GM03348 (cell line): ENCODE measurements around the gene CELF3.
A peak's percentile ranks its signal among the peaks of the same experiment; 100 is the strongest.
"Not testable (repeated sequence)": the region's sequence is repeated elsewhere in the genome, so short reads cannot be mapped to it uniquely, and the experiment has no call there.

Experiments used
- DNase-seq: peaks from one replicate; pipeline ENCODE4 v3.0.0; 2012; ENCODE audit warnings: low spot score

The CELF3 gene

DNA sequence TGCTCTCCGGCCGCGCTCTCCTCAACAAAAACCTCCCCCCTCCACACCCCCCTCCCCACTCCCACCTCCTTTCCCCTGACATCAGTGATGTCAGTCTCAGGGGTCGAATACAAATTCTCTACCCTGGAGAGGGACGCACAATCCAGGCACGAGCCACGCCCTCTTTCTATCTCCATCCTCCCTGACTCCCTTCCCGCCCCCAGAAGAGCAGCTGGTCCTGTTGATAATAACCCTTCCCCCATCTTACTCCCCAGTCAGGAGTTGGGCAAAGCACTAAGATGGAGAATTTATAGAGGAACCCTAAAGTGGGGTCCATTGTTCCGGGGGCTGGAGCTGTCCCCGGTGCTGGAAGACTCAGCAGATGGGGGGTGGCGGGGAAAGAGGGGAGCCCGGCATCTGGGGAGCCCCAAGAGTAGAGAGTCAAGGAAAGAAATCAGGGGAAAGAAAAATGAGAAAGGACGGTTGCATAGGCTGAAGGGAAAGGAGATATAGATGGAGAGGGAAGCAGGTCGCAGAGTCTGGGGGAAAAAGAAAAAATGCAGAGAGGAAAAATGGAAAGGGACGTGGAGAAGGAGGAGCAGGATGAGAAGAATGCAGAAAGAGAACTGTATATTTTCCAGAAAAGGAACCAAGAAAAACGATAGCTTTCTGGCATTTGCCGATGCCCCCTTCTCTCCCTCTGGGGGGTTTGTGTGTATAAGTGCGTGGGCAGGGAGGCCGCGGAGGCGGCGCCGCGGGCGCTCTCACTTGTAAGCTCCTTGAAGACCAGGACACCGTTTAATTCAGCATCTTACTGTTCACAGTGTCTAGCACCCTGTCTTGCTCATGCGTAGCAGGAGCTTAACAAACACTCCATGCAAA is at the start of gene CELF3:
Gene CELF3, minus strand, starts transcription at position 33 of the 861 bp plus-strand sequence. CDS start 783 bp downstream, outside the sequence.
- DNase-seq = no peak

DNA sequence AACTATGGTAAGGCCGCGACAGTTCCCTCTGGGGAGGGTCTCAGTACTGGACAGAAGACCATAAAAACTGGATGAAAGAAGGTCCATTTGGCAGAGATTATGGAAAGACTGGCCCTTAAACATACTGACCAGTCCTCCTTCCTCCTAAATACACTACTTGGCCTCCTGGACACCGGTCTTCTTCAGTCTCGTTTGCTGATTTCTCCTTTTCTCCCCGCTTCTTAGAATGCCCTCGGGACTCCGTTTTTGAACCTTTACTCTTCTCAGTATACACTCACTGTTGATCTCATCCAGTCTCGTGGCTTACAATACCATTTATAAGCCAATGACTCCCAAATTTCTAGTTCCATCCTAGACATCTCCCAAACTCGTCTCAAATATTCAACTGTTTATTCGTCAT is 47.4 kb upstream of the CELF3 start:
- DNase-seq = peak; percentile 9

DNA sequence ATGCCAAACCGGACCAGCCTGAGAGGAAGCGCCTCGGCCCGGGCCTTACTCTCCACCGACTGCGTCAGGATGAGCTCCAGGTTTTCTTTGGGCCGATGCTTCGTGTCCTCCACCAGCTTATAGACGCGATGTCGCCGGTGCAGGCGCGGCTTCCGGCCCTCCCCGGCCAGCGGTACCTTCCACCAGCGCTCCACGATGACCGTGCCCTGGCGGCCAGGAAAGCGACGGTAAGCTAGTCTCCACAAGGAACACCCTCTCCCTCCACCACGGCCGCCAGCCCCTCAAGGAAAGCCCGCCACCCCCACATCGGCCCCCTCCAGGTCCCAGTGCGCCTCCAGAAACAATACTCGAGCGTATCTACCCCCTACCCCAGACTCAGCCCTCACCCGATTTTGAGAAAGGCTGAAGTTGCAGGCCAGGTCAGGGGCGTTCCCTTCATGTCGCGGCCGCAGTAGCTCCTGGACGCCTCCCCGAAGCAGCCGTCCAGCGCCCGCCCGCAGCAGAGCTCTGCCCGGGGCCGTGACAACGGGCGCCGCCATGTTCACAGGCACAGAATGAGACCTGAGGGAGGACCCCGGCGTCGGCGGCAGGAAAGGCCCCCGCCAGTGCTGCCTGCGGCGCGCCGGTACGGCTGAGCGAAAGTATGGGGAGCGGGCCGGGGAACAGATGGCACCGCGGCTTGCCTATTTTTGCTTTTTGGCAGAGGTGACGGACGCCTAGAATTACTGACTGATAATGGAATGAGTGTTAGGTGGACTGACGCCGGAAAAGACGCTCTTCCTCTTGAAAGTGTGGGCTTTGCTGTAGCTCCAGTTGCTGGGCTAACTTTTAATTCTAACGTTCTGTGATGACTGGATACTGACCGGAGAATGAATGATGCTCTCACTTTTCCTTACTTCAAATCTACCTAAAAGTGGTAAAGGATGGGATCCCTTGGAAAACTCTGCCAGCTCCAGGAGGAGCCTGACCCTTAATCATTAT is 46.6 kb upstream of the CELF3 start, which contains the start of gene MRPL9:
Gene MRPL9, minus strand, starts transcription at position 556 of the 981 bp plus-strand sequence. Its CDS starts 17 bp downstream, at position 539.
- peak; percentile 96 for DNase-seq

DNA sequence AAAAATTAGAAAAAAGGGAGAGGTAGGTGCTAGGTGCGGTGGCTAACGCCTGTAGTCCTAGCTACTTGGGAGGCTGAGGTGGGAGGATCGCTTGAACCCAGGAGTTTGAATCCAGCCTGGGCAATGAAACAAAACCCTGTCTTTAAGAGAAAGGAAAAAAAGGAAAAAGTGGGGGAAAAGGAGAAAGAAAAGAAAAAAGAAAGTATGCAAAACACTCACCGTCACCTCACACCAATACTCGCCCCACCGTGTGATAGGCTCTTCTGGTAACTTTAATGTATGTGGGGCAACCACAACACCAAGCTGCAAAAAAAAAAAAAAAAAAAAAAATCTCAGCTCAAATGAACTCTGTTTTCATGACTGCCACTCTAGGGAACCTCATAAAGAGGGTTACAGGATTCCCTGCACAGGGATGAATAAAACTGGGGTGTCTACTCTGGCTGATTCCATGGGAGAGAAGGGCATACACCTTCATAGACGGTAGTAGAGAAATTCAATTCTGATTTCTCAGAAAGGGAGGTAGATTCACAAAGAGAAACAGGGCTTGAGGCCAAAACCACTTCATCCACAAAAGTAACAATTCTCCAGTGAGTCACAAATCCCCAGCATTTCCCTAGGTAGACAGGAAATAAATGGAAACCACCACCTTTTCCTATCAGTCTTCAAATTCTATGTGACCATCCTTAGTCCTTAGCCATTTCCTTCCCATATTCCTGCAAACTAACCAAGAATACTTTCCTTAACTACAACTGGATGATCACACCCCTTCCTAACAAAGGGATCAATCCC is 44.2 kb upstream of the CELF3 start:
- DNase-seq = no peak

DNA sequence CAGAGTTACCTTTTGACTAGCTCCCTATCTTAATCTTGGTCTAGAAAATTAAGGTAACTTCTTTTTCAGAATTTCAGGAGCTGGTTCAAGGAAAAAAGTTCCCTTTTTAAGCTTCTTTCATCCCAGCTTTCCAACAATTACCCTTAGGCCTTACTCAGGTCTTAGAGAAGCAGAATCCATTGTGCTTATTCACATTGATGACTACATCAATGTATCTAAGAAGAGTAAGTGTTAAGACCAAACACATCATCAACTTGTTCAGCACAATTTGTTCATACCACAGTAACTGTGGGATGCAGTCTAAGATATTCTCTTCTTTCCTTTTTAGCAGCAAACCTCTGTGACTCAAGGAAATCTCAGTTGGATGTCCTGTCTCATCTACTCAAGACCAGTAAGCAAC is 42.6 kb upstream of the CELF3 start:
- DNase-seq = no peak

DNA sequence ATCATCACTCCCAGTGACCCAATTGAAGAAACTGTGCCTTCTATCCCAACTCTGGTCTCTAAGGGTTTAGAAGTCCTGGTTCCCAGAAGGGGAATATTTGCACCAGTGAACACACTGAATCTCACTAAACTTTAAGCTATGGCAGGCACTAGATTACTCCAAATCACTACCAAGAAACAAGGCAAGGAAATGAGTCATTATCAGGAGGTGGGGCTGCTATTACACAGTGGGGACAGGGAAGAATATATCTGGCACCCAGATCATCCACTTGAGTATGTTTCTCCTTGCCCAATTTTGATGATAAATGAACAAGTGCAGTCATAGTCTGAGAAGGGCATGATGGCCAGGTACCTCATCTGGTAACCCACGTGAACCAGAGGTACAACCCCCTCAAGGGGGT is 39.7 kb upstream of the CELF3 start:
- DNase-seq = peak; percentile 49

DNA sequence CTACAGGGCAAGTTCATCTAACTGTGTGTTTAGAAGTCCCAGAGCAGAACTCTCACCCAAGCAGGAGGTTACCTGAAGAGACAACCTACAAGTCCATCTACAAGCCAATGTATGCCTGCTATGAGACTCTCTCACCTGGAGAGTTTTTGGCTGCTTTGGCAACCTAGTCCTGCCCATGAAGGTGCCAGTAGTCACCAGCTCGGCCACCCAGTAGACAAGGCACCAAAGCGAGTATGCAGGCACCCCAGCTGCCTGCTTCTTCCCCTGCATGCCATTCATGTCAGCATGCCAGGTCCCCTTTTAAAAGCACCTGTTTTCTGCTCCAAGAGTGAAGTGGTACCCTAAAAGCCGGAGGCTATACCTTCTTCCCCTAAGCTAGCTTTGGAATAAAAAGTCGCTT is 24.9 kb upstream of the CELF3 start:
- DNase-seq = no peak

DNA sequence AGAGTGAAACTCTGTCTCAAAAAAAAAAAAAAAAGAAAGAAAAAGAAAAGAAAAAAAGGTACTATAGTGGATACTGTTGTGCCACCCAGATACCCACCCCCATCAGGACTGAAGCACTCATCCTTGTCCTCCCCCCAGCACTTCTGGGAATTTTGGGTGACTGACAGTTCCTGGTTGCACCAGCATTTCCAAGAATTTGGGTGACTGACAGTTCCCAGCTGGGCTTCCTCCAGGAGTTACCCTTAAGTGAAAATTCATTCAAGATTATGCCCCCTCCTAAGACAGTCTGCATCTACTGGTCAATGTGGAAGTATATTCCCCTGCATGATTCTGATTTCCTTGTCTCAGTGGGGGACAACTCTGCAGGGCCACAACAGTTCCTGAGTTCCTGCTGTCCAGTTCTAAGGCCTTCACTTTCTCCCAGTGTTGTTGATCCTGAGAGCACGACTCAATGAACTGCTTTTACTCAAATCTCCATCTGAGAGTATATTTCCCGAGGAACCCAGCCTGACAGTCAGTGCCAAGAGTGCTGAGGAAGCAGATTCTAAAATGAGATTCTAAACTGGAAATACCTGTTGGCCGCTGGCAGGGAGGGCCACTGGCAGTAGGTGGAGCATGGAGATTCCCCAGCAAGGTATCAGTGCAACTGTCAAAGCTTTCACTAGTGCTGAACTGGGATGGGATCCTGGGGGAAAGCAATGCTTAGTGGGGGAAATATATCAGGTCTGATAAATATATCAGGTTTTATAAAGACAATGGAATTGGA is 23.2 kb upstream of the CELF3 start:
- no peak for DNase-seq

DNA sequence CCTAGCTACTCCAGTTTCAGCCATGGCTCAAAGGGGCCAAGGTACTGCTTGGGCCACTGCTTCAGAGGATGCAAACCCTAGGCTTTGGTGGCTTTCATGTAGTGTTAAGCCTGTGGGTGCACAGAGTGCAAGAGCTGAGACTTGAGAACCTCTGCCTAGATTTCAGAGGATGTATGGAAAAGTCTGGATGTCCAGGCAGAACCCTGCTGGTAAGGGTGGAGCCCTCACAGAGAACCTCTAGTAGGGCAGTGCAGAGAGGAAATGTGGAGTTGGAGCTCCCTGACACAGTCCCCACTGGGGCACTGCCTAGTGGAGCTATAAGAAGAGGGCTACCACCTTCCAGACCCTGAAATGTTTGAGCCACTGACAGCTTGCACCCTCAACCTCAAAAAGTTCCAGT is 20.9 kb upstream of the CELF3 start:
- DNase-seq = no peak

DNA sequence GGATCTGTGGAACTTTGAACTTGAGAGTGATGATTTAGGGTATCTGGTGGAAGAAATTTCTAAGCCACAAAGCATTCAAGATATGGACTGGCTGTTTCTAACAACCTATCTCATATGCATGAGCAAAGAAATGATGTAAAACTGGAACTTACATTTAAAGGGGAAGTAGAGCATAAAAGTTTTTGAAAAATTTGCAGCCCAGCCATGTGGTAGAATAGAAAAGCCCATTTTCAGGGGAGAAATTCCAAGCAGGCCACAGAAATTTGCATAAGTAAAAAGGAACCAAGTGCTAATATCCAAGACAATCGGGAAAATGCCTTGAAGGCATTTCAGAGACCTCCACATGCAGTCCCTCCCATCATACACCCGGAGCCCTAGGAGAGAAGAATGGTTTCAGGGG is 20.4 kb upstream of the CELF3 start:
- no peak for DNase-seq

DNA sequence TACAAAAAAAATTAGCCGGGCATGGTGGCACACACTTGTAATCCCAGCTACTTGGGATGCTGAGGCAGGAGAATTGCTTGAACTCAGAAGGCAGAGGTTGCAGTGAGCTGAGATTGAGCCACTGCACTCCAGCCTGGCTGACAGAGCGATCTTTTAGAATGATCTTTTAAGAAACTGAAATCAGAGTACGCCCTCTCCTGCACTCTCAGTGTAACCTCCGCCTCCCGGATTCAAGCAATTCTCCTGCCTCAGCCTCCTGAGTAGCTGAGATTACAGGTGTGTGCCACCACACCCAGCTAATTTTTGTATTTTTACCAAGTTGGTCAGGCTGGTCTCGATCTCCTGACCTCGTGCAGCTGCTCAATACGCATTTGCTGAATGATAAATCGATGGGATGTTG is 17.4 kb upstream of the CELF3 start:
- DNase-seq = not testable (repeated sequence)

DNA sequence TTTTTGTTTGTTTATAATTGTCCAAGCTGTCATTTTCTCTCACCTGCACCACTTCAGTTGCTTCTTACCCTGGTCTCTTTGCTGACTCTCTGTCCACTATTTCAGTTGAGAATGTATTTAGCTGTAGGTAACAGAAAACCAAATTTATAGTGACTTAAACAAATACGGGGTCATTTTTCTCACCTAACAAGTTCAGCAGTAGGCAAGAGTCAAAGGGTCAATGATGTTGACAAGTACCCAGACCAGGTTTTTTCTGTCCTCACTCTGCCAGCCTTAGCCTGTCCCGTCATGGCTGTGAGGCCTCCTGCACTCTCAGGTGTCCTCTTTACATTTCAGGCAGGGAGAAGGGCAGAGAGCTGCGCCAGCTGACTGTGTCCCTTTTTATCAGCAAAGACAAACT is 16.5 kb upstream of the CELF3 start:
- no peak for DNase-seq

DNA sequence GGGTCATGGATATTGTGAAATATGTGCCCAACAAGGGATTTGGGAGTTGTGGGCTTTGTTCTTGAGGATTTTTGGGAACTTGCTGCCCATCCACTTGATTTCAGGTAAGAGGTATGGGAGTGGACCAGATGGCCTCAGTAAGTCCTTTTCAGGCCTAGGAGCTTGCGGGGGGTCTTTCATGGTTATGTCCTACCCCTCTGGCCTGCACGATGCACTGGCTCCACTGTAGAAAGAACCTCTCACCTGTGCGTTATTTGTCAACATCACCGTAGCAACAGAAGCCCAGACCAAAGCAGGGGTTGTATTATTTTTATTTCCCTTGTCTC is 13.3 kb upstream of the CELF3 start:
- DNase-seq = no peak

DNA sequence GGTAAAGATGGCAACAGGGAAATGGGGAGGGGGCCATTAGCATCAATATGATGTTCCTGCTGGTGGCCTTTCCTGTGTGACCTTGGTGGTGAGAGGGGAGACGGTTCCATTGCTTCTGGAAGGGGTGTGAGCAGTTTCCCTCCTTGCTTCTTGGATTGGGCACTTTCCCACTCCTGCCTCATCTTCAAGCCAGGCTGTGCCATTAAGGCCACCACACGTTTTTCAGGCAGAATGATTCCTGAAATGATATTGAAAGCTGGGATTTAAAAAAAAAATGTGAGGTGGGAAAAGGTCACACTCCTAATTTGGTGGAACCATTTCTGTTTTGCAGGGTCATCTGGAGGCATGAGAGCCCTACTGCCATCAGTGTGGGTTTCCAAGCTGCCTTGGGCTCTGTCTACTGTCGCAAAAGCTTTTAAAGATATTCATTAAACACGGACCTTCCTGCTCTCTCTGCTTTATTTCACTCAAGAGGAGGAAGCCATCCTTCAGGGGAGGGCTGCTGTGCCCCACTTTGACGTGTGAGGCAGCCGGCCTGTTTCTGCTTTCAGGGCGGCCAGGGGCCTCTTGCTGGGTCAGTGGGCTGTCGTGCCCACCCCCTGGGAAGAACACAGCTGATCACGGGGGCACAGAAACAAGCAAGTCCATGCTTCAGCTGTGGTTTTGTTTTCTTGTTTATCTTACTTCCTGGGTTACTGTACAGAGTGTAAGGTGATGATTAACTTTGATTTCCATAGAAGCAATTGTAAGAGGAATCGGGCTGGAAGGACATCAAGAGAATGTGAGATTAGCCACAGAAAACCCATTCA is 12.8 kb upstream of the CELF3 start:
- DNase-seq = no peak

DNA sequence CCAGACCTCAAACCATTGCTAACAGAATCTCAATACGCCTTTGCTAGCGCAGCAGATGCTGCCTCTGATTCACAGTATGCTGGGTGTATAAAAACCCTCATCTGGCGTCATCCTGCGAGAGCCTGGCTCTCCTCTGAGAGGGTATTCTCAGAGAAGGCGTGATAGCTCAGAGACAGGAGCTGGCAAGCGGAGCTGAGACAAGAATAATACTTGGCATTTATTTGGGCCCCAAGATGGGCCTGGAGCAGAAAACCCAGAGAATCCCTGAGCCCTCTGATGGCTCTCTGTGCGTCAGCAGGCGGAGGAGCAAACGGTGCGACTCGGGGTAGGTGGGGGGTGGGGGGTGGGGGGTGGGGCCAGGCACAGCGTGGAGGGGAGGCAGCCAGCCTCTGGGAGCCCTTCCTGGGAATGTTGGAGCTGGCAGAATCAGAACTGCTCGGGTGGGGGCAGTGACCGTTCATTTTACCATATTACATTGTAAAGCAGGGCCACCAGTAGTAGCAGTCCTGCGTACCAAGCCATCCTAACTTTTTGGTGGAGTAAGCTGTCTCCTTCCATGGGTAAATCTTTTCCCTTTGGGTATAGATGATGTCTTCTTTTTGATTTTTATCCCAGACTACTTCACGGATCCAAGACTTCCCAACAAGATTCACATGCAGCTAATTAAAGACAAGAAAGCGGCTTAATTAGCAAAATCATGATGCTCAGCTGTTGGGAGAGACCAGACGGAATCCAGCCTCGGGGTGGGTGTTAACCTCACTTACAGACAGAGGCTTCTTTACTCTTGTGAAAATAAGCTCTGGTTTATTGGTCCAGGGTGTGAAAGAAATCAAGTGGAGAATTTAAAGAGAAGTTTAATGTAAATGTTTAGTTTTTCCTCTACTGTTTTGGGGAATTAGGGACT is 11.8 kb upstream of the CELF3 start:
- DNase-seq = peak; percentile 57

DNA sequence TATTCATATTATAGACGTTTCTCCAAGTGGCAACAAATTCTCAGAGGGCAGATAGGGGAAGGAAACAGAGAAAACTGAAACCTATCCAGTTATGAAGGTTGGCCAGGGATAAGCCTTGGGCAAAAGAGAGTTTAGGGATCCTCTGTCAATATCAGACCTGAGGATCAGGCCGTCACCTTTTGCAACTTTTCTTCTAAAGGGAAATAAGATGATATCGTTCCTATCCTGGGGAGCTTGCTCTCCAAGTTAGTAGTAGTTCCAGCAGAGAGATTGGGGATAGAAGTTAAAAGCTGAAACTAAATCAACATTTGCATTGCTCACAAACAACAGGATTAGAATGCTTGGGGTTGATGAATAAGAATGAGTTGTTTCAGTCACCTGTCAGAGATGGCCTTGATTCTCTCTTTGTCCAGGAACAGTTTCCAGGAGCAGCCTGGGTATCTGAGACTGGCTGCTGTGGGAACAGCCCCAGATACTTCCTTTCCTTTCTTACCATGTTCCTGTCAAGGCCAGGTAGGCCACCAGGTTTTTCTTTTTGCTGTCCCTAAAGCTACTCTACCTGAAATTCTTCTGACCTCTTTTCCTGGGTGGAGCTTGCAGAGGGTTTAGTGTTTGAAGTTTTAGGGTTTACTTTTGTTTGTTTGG is 7.2 kb upstream of the CELF3 start:
- DNase-seq = no peak

DNA sequence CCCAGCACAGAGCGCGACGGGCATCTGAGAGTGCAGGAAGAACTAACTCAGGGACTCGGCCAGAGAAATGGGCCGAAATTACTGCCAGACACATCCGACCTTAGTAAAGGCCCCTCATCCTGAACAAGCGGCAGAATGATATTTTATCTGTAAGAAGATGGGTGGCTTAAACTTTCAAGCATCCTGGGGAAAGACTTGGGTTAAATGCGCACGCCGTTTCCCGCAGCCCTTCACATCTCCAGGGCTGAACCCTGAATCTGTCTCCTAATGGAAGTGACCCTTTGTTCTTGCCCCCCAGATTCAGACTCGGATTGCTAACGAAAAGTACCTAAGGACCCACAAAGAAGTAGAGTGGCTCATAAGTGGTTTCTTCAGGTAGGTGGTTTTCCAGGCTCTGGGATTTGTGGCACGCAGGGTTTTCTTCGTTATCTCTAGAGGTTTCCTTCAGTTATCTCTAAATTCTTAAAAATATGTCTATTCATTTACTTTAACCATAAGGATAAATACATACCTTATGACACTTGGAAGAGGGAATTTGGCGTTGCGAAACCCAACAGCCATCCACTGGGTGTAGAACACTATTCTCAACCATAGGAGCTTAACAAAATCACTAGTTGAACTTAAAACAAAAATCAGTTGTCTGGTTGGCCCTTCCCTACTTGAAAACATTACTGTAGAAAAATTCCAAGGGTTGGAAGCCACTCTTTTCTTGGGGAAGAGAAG is 5.3 kb upstream of the CELF3 start:
- DNase-seq = no peak
